T-helper 9 cell (primary cell): Measurements from ENCODE around the gene LZTFL1.
"Not testable (repeated sequence)": the region's sequence is repeated elsewhere in the genome, so short reads cannot be mapped to it uniquely, and the experiment has no call there.

Source experiments
- DNase-seq: peaks from one replicate; pipeline ENCODE4 v3.0.0-alpha.2; 2020

LZTFL1 gene

GRCh38 chr3:45864760-45865519, 23.0 kb upstream of the LZTFL1 start:
- DNase-seq: no peak

DNA sequence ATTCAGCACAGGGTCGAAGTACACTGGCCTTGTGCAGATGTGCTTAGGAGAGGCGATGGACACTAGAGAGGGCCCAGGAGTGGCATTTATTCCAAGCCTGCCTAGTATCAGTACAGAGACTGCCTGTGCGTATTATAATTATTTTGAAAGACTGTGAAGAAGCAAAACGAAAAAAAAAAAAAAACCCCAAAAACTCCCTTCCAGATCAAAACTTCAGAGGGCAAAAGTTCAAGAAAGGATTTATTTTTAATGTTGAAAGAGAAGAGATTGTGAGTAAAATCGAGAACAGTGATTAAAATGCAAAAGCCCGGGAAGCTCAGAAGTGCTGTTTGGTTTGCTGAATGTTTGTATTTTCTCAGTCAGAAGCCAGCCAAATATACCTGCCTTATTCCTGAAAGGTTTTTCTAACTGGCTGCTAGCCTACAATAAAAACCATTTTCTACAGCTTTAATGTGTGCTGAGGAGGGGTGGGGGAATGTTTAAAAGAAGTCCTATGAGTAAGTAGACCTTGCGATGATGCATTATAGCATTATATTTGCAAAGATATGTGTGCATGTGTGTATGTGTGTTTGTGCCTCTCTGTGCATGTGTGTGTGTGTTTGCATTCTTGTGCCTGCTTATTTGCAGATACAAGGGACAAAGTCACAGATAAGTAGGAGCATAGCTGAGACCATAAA, 19.3 kb upstream of the LZTFL1 start:
- DNase-seq: no peak

DNA sequence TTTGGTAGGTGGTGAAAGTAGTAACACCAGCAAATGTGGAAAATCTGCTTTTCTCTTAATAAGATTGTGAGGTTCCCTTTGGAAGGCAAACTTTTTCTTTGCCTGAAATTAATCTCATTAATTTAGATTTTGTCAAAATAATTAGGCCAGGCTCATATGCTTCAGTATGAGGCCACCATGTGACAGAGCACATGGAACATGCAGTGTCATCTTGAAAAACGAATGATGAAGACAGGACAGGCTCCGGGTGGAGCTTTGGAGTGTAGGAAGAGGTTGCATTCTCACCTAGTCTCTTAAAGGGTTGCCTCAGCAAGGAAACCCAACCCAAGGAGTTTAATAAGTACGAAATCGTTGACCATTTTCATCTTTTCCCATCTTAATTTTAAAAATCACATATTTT, 18.6 kb upstream of the LZTFL1 start:
- DNase-seq: no peak

DNA sequence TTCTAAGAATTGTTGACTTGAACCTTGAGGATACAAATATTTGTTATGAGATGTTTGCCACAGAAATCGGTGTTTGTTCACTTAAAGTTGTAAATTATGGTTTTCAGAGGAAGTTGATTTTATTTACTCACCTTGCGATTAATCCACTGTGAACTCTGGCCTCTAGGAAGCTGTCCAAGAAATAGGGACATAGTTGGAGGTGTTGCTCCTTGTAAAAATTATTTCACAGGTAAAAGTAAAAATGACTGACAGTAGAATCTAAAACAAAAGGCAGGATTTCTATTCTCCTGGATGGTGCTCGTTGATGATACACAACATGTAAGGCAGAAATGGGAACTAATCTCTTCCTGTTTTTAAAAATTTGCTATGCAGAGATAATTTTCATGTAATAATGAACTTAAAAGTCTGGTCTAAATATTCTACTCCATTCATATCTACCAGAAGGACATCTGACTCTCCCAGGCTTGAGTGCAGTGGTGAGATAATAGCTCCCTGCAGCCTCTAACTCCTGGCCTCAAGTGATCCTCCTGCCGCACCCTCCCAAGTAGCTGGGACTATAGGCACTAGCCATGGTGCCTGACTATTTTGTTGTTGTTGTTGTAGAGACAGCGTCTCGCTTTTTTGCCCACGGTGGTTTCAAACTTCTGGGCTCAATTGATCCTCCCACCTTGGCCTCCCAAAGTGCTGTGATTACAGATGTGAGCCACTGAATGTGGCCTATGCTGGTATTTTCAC, 17.1 kb upstream of the LZTFL1 start:
- no peak for DNase-seq

DNA sequence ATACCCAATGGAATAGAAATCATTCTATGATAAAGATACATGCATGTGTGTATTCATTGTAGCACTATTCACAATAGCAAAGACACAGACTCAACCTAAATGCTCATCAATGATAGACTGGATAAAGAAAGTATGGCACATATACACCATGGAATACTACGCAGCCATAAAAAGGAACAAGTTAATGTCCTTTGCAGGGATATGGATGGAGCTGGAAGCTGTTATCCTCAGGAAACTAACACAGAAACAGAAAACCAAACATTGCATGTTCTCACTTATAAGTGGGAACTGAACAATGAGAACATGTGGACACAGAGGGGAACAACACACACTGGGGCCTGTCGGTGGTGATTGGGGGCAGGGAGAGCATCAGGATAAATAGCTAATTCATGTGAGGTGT, 15.1 kb upstream of the LZTFL1 start:
- not testable (repeated sequence) for DNase-seq

DNA sequence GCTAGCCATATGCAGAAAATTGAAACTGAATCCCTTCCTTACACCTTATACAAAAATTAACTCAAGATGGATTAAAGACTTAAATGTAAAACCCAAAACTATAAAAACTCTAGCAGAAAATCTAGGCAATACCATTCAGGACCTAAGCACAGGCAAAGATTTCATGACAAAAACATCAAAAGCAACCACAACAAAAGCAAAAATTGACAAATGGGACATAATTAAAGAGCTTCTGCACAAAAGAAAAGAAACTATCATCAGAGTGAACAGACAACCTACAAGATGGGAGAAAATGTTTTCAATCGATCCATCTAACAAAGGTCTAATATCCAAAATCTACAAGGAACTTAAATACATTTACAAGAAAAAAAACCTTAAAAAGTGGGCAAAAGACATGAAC, 14.4 kb upstream of the LZTFL1 start:
- DNase-seq: not testable (repeated sequence)

- no peak for DNase-seq
Measured at GRCh38 chr3:45852828-45853227, 10.9 kb upstream of the LZTFL1 start.

DNA sequence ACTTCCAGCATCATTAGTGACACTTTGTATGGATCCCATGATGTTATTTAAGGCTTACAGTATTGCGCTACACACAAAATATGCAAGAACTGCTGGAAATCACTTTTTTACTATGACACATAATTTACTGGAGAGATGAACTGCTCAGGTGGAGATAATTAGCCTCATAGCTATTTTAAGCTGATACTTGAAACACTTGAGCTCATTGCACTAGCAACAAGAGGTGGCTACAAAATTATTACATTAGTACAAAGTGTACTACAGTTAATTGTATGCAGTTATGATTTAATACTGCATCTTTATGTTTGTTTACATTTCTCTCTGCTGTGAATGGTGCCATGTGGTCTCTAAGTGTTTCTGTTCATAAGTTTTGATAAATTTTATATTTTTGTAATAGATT, 6.5 kb upstream of the LZTFL1 start:
- DNase-seq: no peak

DNA sequence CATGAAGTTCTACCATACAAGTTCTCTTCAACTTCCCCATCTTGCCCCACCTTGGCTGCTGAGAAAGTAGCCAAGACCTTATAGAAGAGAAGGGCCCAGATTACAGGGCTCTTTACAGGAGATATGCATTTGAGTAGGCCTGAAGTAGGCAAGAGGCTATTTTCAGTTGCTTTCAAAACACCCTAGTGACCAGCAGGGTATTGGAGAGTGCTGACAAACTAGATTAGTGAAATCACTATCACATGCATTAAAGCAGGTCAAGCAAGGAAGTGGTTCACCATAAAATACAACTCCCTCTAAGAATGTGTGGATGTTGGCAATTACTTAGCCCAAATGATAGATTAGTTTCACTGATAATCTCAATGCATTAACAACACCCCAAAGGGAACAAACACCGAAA, 2.7 kb upstream of the LZTFL1 start:
- no peak for DNase-seq

- no peak for DNase-seq
Measured at GRCh38 chr3:45842851-45843625, 1.1 kb upstream of the LZTFL1 start.

DNA sequence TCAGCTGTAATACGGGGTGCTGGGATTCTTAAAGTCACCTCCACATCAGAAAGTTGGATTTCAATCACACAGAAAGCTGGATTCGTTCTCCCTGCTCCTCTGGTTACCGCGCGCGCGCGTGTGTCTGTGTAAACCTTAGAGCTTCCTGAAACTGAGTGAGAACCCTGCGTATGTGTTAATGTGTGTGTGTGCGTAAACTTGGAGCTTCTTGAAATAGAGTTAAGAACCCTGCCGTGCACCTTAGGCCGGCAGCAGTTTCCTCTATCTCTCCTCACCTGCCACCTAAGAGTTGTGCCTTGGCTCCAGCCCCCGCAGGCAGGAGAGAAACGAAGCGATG, 531 bp downstream of the LZTFL1 start:
- DNase-seq: no peak

DNA sequence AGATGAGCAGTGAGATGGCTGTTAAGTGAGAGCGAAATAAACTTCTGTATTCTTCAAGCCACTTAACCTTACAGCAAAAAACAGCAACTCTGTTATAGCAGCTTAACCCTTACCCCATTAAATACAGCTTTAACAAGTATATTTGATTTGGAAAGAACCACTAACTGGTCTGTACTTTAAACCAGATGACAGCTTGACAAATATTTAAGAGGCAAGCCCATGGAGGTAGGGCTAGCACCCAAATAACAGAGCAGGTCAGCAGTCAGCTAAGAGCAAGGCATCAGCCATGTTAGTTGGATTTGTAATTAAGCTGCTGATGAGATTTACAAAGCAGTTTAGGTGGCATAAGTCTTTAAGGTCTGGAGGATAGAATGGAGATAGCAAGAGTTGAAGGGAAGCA, 3.5 kb downstream of the LZTFL1 start:
- no peak for DNase-seq

- DNase-seq: no peak
Measured at GRCh38 chr3:45832699-45833098, 9.2 kb downstream of the LZTFL1 start.

- no peak for DNase-seq
Measured at GRCh38 chr3:45830121-45830520, 11.8 kb downstream of the LZTFL1 start.

DNA sequence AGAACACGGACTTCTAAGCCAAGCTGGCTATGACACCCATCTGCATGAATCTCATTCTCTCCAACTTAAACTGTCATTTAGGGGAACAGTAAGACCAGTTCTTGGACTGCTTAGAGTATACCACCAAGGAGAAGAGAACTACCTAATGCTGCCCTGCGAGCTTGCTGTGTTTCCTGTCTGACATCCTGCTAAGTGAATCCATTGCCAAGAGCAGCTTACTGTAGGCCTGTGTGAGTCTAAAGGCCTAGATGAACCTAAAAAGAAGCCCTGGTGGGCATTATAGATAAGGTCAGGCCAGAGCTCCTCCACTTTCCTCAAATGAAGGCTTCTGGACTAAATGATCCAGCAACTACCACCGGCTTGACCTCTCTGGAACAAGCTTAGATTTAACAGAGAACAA, 15.0 kb downstream of the LZTFL1 start:
- DNase-seq: no peak

- no peak for DNase-seq
Measured at GRCh38 chr3:45826321-45826720, 15.6 kb downstream of the LZTFL1 start.

GRCh38 chr3:45821127-45821526, 20.8 kb downstream of the LZTFL1 start:
- no peak for DNase-seq

- DNase-seq: no peak
Measured at GRCh38 chr3:45819543-45819942, 22.4 kb downstream of the LZTFL1 start.

- no peak for DNase-seq
Measured at GRCh38 chr3:45817831-45818522, 23.9 kb downstream of the LZTFL1 start.

GRCh38 chr3:45816544-45816943, 25.4 kb downstream of the LZTFL1 start:
- no peak for DNase-seq

DNA sequence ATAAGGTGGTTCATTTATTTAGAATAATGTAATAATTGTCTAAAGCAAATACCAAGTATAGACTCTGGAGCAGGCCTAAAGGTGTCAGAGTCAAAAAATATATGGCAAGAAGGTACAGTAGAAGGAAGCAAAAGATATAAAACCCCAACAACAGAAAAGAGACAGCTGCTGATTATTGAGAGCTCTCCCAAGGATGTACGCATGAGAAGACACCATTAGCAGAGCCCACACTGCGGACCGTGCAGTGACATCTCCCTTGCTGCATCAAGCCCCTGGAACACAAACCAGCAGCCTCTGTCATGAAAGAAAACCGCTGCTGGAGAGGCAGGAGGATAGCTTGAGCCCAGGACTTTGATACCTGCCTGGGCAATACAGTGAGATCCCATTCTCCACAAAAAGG, 27.6 kb downstream of the LZTFL1 start:
- DNase-seq: no peak

DNA sequence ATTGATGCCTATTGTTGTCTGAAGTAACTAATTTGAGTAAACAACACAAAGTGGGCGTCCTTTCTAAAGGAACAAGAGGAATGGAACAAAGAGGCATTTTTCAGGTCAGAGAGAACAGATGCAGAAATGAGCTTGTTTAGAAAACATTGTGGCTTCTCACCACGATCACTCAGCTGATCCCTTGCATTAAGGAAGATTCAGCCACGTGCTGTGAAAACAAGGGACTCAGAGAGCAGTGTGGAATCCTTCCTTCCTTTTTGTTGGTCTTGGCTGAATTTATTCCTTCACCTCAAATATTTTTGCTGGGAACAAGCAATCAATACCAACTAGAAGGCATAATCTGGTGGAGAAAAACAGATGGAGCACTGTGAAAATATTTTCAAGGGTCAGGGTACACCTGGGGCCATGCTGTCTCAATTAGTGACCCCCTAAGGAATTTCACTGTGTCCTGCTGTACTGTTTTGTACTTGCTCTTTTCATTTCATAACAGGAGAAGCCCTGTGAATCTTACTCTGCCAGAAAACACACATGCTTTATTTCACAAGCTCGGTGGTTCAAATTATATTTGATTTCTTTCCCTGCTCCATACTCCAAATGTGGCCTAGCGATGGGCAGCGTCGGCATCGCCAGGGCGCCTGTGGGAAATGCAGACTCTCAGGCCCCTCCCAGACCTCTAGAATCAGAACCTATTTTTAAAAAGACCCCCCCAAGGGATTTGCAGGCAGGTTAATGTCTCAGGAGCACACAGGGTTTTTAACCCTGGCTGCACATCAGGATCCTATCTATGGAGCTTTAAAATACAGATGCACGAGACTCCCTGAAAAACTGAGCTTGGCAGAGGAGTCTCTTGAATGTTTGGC, 34.0 kb downstream of the LZTFL1 start:
- no peak for DNase-seq
